T-helper 1 cell treated with Interleukin-12 subunit alpha and Interleukin-12 subunit beta and Interleukin-4 antibody, amounts not matched to agents 30 μg/mL and 1 μg/mL, for 36 hours (primary cell): Measurements from ENCODE around the gene BRICD5.

Experiments
- H3K27ac Mint-ChIP-seq: one replicate; pipeline ENCODE4 v1.8.0; 2021; ENCODE audit warnings: mild to moderate bottlenecking, mixed read lengths
- H3K27me3 Mint-ChIP-seq: one replicate; pipeline ENCODE4 v1.8.0; 2021; ENCODE audit warnings: low read depth, mixed read lengths
- H3K36me3 Mint-ChIP-seq: one replicate; pipeline ENCODE4 v1.8.0; 2021; ENCODE audit warnings: low read depth, mixed read lengths
- H3K4me1 Mint-ChIP-seq: one replicate; pipeline ENCODE4 v1.8.0; 2021; ENCODE audit warnings: low read depth, mixed read lengths
- H3K4me3 Mint-ChIP-seq: one replicate; pipeline ENCODE4 v1.8.0; 2021; ENCODE audit warnings: mild to moderate bottlenecking, moderate library complexity, mixed read lengths
- H3K9me3 Mint-ChIP-seq: one replicate; pipeline ENCODE4 v1.8.0; 2021; ENCODE audit warnings: mixed read lengths

Gene BRICD5

GRCh38 chr16:2213817-2214718, 3.4 kb upstream of the BRICD5 start:
- peak overlapping the region; percentile 27 for H3K27ac Mint-ChIP-seq
- H3K36me3 Mint-ChIP-seq: no peaks in the 10 kb centered on the region
- H3K4me1 Mint-ChIP-seq: peaks cover 16% of the 10 kb centered on the region
- H3K4me3 Mint-ChIP-seq: peak overlapping the region; percentile 78
- no peaks in the 10 kb centered on the region for H3K27me3 Mint-ChIP-seq
- H3K9me3 Mint-ChIP-seq: no peaks in the 10 kb centered on the region

- peaks cover 18% of the 10 kb centered on the region for H3K4me1 Mint-ChIP-seq
- H3K9me3 Mint-ChIP-seq: no peaks in the 10 kb centered on the region
- H3K36me3 Mint-ChIP-seq: peaks cover 4% of the 10 kb centered on the region
- H3K4me3 Mint-ChIP-seq: peak overlapping the region; percentile 78
- no peaks in the 10 kb centered on the region for H3K27me3 Mint-ChIP-seq
- peak overlapping the region; percentile 31 for H3K27ac Mint-ChIP-seq
Measured at GRCh38 chr16:2212362-2213324, 2.0 kb upstream of the BRICD5 start.

GRCh38 chr16:2211923-2212347, 1.3 kb upstream of the BRICD5 start:
- Mint-ChIP-seq H3K36me3 (peaks cover 8% of the 10 kb centered on the region), H3K4me1 (peaks cover 22% of the 10 kb centered on the region), H3K4me3 (peak overlapping the region; percentile 57), H3K9me3 (no peaks in the 10 kb centered on the region), H3K27ac (peak overlapping the region; percentile 31), H3K27me3 (no peaks in the 10 kb centered on the region)

- no peaks in the 10 kb centered on the region for H3K27me3 Mint-ChIP-seq
- peaks cover 24% of the 10 kb centered on the region for H3K4me1 Mint-ChIP-seq
- no peak overlapping the region for H3K4me3 Mint-ChIP-seq
- H3K27ac Mint-ChIP-seq: no peak overlapping the region
- peaks cover 8% of the 10 kb centered on the region for H3K36me3 Mint-ChIP-seq
- no peaks in the 10 kb centered on the region for H3K9me3 Mint-ChIP-seq
Measured at GRCh38 chr16:2210009-2210332, 692 bp downstream of the BRICD5 start.

- no peak overlapping the region for H3K4me3 Mint-ChIP-seq
- H3K9me3 Mint-ChIP-seq: no peaks in the 10 kb centered on the region
- H3K4me1 Mint-ChIP-seq: peaks cover 27% of the 10 kb centered on the region
- H3K27me3 Mint-ChIP-seq: no peaks in the 10 kb centered on the region
- H3K27ac Mint-ChIP-seq: no peak overlapping the region
- peaks cover 8% of the 10 kb centered on the region for H3K36me3 Mint-ChIP-seq
Measured at GRCh38 chr16:2209258-2210008, 1.2 kb downstream of the BRICD5 start.

GRCh38 chr16:2208772-2209171, 1.9 kb downstream of the BRICD5 start:
- no peaks in the 10 kb centered on the region for H3K27me3 Mint-ChIP-seq
- peaks cover 28% of the 10 kb centered on the region for H3K4me1 Mint-ChIP-seq
- H3K4me3 Mint-ChIP-seq: no peak overlapping the region
- no peak overlapping the region for H3K27ac Mint-ChIP-seq
- H3K9me3 Mint-ChIP-seq: no peaks in the 10 kb centered on the region
- H3K36me3 Mint-ChIP-seq: peaks cover 8% of the 10 kb centered on the region

GRCh38 chr16:2208308-2208707, 2.4 kb downstream of the BRICD5 start:
- no peaks in the 10 kb centered on the region for H3K9me3 Mint-ChIP-seq
- peaks cover 24% of the 10 kb centered on the region for H3K4me1 Mint-ChIP-seq
- no peak overlapping the region for H3K4me3 Mint-ChIP-seq
- peaks cover 8% of the 10 kb centered on the region for H3K36me3 Mint-ChIP-seq
- no peak overlapping the region for H3K27ac Mint-ChIP-seq
- H3K27me3 Mint-ChIP-seq: no peaks in the 10 kb centered on the region

- Mint-ChIP-seq H3K4me3 (peak overlapping the region; percentile 74), H3K27ac (peak overlapping the region; percentile 42), H3K4me1 (peaks cover 22% of the 10 kb centered on the region), H3K9me3 (no peaks in the 10 kb centered on the region), H3K36me3 (peaks cover 8% of the 10 kb centered on the region), H3K27me3 (no peaks in the 10 kb centered on the region)
Measured at GRCh38 chr16:2207872-2208271, 2.8 kb downstream of the BRICD5 start.

GRCh38 chr16:2206780-2207433, 3.8 kb downstream of the BRICD5 start:
- peak overlapping the region; percentile 83 for H3K4me3 Mint-ChIP-seq
- H3K9me3 Mint-ChIP-seq: no peaks in the 10 kb centered on the region
- H3K4me1 Mint-ChIP-seq: peaks cover 15% of the 10 kb centered on the region
- peaks cover 4% of the 10 kb centered on the region for H3K27me3 Mint-ChIP-seq
- peak overlapping the region; percentile 42 for H3K27ac Mint-ChIP-seq
- peaks cover 10% of the 10 kb centered on the region for H3K36me3 Mint-ChIP-seq

DNA sequence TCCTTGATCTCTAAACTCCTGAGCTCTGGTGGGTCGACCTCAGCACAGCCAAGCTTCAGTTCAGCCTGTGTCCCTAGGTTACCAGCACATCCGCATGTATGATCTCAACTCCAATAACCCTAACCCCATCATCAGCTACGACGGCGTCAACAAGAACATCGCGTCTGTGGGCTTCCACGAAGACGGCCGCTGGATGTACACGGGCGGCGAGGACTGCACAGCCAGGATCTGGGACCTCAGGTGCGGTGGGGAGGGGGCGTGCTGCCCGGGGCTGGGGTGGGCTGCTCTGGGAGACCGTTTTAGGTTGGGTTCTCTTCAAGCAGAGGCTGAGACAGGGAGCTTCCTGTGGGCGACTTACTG, 4.3 kb downstream of the BRICD5 start:
- Mint-ChIP-seq H3K27me3 (peaks cover 4% of the 10 kb centered on the region), H3K4me3 (peak overlapping the region; percentile 83), H3K9me3 (no peaks in the 10 kb centered on the region), H3K4me1 (peaks cover 13% of the 10 kb centered on the region), H3K36me3 (peaks cover 10% of the 10 kb centered on the region), H3K27ac (peak overlapping the region; percentile 76)

GRCh38 chr16:2205967-2206313, 4.7 kb downstream of the BRICD5 start:
- peaks cover 13% of the 10 kb centered on the region for H3K4me1 Mint-ChIP-seq
- peak overlapping the region; percentile 62 for H3K27ac Mint-ChIP-seq
- H3K4me3 Mint-ChIP-seq: peak overlapping the region; percentile 83
- H3K9me3 Mint-ChIP-seq: no peaks in the 10 kb centered on the region
- H3K36me3 Mint-ChIP-seq: peaks cover 10% of the 10 kb centered on the region
- H3K27me3 Mint-ChIP-seq: peaks cover 4% of the 10 kb centered on the region

DNA sequence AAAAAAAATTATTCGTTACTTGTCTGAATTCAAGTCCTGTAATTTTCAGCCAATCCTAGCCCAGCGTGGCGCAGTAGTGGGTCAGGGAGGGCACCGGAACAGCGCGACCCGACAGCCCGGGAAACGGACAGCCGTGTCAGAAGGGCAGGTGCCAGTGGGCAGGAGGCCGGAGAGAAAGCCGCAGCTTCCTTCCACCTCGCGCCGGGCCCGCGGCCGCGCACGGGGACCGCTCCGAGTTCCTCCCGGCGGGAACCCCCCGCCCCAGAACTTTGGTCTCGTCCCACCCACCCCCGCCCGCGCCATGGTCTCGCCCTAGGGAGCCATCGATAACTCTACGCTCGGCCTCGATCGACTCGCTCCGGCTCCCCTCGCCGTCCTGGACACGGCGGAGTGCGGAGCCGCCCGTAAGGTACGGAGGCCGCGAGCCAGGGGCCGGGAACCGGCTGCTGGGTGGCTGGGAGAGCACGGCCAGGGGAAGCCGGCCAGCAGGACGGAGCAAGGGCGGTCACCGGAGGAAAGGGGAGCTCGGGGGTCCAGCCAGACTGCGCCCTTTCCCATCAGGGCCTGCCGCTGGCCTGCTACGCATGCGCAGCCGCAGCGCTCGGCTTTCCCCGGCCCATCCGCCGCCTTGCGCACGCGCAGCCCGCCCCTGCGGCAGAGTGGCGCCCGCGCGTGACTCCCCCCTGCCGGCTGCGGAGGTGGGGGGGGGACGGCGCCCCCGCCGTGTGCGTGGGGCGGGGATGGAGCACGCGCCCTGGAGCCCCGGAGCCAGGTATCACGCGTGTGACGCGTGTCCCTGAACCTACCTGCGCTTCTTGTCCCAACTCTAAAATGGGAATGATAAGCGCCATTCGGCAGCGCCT, 5.3 kb downstream of the BRICD5 start, which contains the start of gene MLST8:
MLST8 (plus strand) TSS at position 351 of the 863 bp plus-strand sequence. CDS start 632 bp downstream, outside the sequence.
- Mint-ChIP-seq H3K9me3 (no peaks in the 10 kb centered on the region), H3K36me3 (peaks cover 10% of the 10 kb centered on the region), H3K27ac (peak within 1 kb of the TSS; percentile 80), H3K27me3 (peaks cover 9% of the 10 kb centered on the region), H3K4me1 (peaks cover 13% of the 10 kb centered on the region), H3K4me3 (peak within 1 kb of the TSS; percentile 83)
